Stimulated activated CD4-positive, alpha-beta T cell treated with anti-CD3 and anti-CD28 coated beads, Interleukin-4, amount 100 ng/mL, for 48 hours (primary cell): Measurements from ENCODE around the gene SHOX.
"Not testable (repeated sequence)": the region's sequence is repeated elsewhere in the genome, so short reads cannot be mapped to it uniquely, and the experiment has no call there.

ENCODE experiments used
- DNase-seq, 2 donors: peaks; one replicate each; pipeline ENCODE4 v3.0.0-alpha.2; 2020; ENCODE audit warnings: low read depth in 2 of 2

The SHOX gene

DNA sequence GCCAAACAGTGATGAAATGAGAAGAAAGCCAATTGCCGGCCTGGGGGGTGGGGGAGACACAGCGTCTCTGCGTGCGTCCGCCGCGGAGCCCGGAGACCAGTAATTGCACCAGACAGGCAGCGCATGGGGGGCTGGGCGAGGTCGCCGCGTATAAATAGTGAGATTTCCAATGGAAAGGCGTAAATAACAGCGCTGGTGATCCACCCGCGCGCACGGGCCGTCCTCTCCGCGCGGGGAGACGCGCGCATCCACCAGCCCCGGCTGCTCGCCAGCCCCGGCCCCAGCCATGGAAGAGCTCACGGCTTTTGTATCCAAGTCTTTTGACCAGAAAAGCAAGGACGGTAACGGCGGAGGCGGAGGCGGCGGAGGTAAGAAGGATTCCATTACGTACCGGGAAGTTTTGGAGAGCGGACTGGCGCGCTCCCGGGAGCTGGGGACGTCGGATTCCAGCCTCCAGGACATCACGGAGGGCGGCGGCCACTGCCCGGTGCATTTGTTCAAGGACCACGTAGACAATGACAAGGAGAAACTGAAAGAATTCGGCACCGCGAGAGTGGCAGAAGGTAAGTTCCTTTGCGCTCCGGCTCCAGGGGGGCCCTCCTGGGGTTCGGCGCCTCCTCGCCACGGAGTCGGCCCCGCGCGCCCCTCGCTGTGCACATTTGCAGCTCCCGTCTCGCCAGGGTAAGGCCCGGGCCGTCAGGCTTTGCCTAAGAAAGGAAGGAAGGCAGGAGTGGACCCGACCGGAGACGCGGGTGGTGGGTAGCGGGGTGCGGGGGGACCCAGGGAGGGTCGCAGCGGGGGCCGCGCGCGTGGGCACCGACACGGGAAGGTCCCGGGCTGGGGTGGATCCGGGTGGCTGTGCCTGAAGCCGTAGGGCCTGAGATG lies at the start of gene SHOX:
SHOX (plus strand) TSS at position 180 of the 885 bp plus-strand sequence; CDS start at position 287, 107 bp downstream.
- no peak for DNase-seq

DNA sequence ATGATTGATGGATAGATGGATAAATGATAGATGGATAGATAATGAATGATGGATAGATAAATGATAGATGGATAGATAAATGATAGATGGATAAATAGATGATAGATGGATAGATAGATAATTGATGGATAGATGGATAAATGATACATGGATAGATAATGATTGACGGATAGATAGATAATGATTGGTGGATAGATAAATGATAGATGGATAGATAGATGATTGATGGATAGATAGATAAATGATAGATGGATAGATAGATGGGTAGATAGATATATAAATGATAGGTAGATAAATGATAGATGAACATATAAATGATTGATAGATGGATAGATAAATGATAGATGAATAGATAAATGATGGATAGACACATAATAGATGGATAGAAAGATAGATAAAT lies 49.5 kb upstream of the SHOX start:
- DNase-seq = no peak

GRCh38 chrX:581720-582298 lies 48.8 kb upstream of the SHOX start:
- no peak for DNase-seq

- no peak for DNase-seq
Measured at GRCh38 chrX:584572-584971, 46.0 kb upstream of the SHOX start.

DNA sequence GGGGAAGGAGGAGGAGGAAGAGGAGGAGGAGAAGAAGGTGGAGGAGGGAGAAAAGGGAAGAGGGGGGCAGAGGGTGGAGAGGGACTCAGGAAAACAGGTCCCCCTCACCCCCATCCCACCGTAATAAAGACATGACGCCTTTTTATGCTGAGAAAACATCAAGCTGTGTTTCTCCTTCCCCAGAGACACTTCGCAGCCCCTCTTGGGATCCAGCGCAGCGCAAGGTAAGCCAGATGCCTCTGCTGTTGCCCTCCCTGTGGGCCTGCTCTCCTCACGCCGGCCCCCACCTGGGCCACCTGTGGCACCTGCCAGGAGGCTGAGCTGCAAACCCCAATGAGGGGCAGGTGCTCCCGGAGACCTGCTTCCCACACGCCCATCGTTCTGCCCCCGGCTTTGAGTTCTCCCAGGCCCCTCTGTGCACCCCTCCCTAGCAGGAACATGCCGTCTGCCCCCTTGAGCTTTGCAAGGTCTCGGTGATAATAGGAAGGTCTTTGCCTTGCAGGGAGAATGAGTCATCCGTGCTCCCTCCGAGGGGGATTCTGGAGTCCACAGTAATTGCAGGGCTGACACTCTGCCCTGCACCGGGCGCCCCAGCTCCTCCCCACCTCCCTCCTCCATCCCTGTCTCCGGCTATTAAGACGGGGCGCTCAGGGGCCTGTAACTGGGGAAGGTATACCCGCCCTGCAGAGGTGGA lies 45.3 kb upstream of the SHOX start:
- DNase-seq = no peak

DNA sequence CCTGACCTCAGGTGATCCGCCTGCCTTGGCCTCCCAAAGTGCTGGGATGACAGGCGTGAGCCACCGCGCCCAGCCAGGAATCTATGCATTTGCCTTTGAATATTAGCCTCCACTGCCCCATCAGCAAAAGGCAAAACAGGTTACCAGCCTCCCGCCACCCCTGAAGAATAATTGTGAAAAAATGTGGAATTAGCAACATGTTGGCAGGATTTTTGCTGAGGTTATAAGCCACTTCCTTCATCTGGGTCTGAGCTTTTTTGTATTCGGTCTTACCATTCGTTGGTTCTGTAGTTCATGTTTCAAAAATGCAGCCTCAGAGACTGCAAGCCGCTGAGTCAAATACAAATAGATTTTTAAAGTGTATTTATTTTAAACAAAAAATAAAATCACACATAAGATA lies 44.2 kb upstream of the SHOX start:
- no peak for DNase-seq

GRCh38 chrX:589261-589660 lies 41.3 kb upstream of the SHOX start:
- DNase-seq = not testable (repeated sequence)

DNA sequence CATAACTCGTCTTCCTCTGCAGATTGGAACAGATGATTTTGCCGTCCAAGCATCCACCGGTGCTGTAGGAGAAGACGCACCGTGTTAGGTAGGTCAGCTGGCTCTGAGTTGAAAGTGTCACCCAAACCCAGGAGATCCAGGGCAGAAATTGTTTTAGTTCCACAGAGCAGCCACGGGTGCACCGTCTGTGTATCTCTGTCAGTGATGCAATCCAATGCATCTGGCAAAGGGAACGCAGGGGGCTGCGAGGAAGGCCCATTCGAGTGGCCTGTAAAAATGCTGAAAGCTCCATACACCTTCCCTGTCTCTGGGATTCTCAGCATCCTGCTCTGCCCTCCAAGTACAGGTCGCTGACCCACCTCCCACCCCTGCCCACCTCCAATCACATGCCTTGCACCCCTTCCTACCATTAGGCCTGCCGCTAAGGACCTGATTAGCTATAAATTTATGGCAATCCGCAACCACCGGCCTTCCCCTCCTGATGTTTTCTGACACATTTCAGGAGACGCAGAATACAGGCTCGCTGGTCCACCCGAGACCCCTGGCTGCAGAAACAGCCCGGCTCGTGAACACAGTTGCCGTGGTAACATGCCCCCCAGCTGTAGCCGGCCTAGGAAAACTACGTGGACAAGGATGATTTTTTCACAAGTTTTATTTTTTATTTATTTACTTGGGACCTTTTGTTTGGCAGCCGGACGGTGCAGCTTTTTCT lies 39.7 kb upstream of the SHOX start:
- DNase-seq = no peak

DNA sequence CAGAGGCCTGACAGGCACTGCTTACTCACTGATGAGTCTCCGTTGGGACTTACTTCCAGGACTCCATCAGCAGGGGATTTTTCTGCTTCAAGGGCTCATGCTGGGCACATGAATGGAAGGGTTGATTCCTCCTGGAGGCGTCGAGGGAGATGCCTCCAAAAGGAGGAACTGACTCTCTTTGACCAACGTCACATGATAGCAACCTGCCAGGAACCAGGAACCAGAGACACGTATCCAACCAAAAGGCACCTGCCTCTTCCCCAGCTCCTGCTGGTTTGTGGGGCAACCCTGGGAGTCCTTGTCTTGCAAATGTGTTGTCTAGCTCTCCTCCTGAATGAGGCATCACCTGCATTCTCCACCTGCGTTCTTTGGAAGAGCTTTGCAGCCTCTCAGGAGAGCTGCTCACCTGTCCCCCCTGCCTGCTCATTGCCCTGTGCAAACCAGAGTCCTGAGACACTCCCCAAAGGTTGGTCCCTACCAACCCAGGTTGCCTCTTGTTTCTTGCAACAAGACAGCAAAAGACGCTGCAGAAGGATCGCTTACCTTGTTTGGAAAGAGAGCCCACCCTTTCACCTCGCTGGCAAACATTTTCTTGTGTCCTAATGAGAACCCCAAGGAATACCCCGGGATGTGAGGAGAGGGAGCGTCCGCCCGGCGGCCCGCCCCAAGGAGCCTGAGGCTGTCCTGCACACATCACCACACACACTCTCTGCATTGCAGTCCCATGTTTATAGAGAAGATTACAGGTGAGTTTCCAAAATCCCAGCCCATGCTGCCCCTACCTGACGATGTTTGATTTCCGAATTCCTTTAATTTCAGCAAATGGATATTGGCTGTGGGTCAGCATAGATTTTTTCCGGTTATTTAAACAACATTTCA lies 30.5 kb upstream of the SHOX start:
- no peak for DNase-seq

DNA sequence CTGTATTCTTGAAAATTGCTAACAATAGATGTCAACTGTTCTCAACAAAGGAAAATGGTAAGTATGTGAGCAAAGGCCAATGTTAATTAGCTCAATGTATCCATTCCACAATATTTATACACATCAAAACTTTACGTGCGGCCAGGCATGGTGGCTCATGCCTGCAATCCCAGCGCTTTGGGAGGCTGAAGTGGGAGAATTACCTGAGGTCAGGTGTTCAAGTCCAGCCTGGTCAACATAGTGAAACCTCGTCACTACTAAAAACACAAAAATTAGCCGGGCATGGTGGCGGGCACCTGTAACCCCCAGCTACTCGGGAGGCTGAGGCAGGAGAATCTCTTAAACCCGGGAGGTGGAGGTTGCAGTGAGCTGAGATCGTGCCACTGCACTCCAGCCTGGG lies 27.6 kb upstream of the SHOX start:
- DNase-seq = not testable (repeated sequence)

DNA sequence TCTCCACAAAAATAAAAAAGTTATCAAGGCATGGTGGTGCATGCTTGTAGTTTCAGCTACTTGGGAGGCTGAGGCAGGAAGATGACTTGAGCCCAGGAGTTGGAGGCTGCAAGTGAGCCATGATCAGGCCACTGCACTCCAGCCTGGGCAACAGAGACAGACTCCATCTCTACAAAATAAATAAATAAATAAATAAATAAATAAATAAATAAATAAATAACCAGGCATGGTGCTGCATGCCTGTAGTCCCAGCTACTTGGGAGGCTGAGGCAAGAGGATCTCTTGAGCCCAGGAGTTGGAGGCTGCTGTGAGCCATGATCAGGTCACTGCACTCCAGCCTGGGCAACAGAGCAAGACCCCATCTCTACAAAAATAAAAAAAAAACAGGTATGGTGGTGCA lies 26.0 kb upstream of the SHOX start:
- not testable (repeated sequence) for DNase-seq

DNA sequence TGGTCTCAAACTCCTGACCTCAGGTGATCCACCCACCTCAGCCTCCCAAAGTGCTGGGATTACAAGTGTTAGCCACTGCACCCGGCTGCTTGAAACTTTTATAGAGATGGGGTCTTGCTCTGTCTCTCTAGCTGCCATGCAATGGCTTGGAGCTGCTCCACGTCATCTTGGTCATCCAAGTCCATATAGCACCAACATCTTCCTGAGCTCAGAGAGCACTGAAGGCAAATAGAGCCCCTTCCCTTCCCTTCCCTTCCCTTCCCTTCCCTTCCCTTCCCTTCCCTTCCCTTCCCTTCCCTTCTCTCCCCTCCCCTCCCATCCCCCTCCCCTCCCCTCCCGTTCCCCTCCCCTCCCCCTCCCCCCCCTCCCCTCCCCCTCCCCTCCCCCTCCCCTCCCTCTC lies 22.5 kb upstream of the SHOX start:
- not testable (repeated sequence) for DNase-seq

DNA sequence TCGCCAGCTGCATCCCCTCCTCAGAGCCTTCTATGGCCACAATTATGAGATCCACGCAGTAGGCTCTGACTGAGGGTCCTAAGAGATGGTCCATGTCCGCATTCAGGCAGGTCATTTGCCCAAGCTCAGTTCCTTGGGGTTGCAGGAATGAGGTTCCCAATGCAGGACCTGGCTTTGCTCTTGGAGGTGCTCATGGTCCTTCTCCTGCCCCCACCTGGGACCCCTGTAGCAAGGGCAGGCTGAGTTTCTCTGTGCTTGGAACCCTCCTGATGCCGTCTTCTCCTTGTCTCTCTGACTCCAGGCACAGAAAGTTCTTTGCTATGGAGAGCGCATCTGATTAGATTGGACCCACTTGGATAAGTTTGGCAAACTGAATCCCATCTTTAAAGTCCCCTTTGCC lies 16.5 kb upstream of the SHOX start:
- DNase-seq = no peak

DNA sequence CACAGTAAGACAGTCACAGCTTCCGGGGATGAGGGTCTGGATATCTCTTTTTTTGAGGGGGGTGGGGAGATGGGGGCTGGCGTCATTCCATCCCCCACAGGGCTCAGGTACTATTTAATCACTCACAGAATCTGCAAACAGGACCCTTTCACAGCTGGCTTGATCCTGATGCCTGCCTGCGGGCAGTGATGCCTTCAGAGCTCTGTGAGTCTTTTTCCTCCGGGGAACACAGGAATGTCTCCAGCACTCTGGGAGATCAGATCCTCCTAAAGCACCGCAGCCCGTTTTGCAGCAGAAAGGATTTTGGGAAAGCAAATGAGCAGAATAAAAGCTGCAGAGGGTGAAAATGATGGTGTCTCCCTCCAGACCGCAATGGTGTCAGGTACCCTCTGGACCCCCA lies 13.2 kb upstream of the SHOX start:
- DNase-seq = no peak

GRCh38 chrX:617891-618290 lies 12.7 kb upstream of the SHOX start:
- no peak for DNase-seq

DNA sequence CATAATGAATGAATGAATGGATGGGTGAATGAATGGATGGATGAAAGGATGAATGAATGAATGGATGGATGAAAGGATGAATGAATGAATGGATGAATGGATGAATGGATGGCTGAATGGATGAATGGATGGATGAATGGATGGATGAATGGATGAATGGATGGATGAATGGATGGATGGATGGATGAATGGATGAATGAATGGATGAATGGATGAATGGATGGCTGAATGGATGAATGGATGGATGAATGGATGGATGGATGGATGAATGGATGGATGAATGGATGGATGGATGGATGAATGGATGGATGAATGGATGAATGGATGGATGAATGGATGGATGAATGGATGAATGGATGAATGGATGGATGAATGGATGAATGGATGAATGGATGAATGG lies 12.3 kb upstream of the SHOX start:
- not testable (repeated sequence) for DNase-seq

- no peak for DNase-seq
Measured at GRCh38 chrX:618761-619450, 11.7 kb upstream of the SHOX start.

DNA sequence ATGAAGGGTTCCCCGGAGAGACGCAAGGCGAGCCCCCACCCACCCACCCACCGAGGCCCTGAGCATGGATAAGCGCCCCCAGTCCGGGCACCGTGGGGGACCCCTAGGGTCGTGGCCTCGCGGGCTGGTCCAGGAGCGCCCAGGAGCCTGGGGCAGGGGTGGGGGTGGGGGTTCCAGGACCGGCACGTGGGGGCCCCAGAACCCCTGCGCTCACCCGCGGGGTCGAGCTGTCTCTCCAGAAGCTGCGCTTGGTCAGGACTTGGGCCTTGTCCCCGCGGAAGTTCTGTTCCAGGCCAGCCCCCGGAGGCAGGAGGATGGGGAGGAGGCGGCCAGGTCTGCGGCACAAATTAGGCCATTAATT lies 11.2 kb upstream of the SHOX start:
- DNase-seq = no peak

DNA sequence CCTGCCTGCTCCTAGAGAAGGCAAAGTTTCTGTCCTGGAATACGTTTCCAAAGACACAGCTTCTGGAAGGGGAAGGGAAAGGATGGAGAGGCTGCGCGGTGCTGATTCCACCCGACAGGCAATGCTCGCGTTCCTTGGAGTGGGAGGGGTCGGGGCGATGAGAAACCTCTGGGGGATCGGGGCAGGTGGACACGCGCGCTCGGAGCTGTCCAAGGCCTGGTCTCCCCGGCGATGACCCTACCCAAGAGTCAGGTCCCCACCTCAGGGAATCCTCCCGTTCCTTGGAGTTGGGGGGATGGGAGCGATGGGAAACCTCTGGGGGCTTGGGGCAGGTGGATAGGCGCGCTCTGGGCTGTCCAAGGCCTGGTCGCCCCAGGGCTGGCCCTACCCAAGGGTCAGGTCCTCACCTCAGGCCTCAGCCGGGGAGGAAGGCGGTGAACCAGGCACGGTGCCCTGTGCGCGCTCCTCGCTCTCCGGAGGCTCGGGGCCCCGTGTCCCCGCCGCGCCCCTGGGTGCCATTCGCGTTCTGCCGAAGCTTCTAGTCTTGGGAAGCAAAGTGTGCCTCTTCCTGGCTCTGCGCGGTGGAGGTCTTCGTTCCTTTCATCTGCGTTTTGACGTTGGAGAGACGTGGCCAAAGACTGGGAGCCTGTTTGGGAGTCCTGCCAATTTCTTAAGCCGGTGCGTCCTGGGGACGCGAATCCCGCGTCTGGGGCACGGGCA lies 10.6 kb upstream of the SHOX start:
- DNase-seq = no peak
